Adrenal gland (tissue), 12 donors: ENCODE measurements around the gene TBL1XR1. TPM values are rescaled to one million over a fixed set of nuclear protein-coding genes. Genes with fewer than 3 reads are reported as not detected.
"Not testable (repeated sequence)": the region's sequence is repeated elsewhere in the genome, so short reads cannot be mapped to it uniquely, and the experiment has no call there.

ENCODE experiments used
- DNase-seq, 7 donors: peaks; one replicate each; pipeline ENCODE4 v3.0.0-alpha.2; 2019 to 2020
- H3K27ac ChIP-seq, 5 donors: fragments of 200-600 bp; sonication (generic) in 4 of 5; 1 replicate in 3 of 5; 2 replicates in 2 of 5; pipeline versions ENCODE4 v1.5.1 to v1.8.0; 2016 to 2020; ENCODE audit warnings: mild to moderate bottlenecking in 1 of 5
- H3K27me3 ChIP-seq: fragments of 200-600 bp; 2 replicates; pipeline ENCODE4 v1.8.0; 2021
- H3K36me3 ChIP-seq, 2 donors: fragments of 200-600 bp; replicated peaks in 1 of 2; 1 replicate in 1 of 2; 2 replicates in 1 of 2; pipeline versions ENCODE4 v1.5.1 to v1.8.0; 2018 to 2022
- H3K4me1 ChIP-seq, 2 donors: fragments of 200-600 bp; replicated peaks in 1 of 2; 1 replicate in 1 of 2; 2 replicates in 1 of 2; pipeline versions ENCODE4 v1.5.1 to v1.8.0; 2018 to 2021
- H3K4me3 ChIP-seq, 4 donors: fragments of 200-600 bp; sonication (generic) in 3 of 4; one replicate each; pipeline ENCODE4 v1.5.1; 2016 to 2018
- H3K9me3 ChIP-seq, 3 donors: fragments of 200-600 bp; sonication (generic) in 1 of 3; replicated peaks in 1 of 3; 1 replicate in 2 of 3; 2 replicates in 1 of 3; pipeline versions ENCODE4 v1.5.1 to v1.8.0; 2016 to 2021
- CTCF ChIP-seq, 6 experiments: fragments of 450-650 bp in 4 of 6; fragments of 200-600 bp in 2 of 6; sonication (generic) in 1 of 6; IDR thresholded peaks; 1 replicate in 5 of 6; 2 replicates in 1 of 6; pipeline versions ENCODE4 v1.5.1 to v1.8.0; 2016 to 2021; ENCODE audit warnings: antibody characterized with exemption in 6 of 6, mild to moderate bottlenecking in 2 of 6, moderate library complexity in 1 of 6
- POLR2A ChIP-seq, 2 donors: fragments of 450-650 bp; IDR thresholded peaks; one replicate each; pipeline ENCODE4 v1.6.1; 2017; ENCODE audit warnings: antibody characterized with exemption in 2 of 2, mild to moderate bottlenecking in 2 of 2, moderate library complexity in 1 of 2
- whole genome bisulfite sequencing, 4 donors: extraction: QIAGEN DNeasy Blood & Tissue Kit in 2 of 4; methylation state at CpG; one replicate each; pipeline versions ENCODE4 v1.1.5 to v1.1.7; 2013 to 2017; 5-methylcytosine and 5-hydroxymethylcytosine counted together
- intact Hi-C, 2 donors: fragments of 100-400 bp; cut with DNase I; formaldehyde crosslinking; loops; one replicate each; pipeline versions ENCODE4 v1.14.1 to v1.15.0; 2022 to 2023
- polyA plus RNA-seq, 3 donors: library from polyadenylated mRNA; stranded (reverse); fragments of 200-250 nt in 2 of 3; fragments of 350-450 nt in 1 of 3; fragmentation: Illumina TruSeq in 1 of 3; extraction: RNeasy Lipid Tissue Mini Kit (QIAGEN cat#74804) in 1 of 3; gene quantifications; one replicate each; pipeline ENCODE4 v1.2.3, GENCODE V29; 2013 to 2014
- total RNA-seq, 9 donors: library from RNA; depleted of rRNA in 4 of 9; stranded (reverse); fragments of >200 nt in 4 of 9; fragments of 120-200 nt in 1 of 9; fragmentation: NEBNext Ultra II Directional in 1 of 9; extraction: Animal tissue kit (Norgen Biotek cat#: 25700) in 1 of 9; gene quantifications; one replicate each; pipeline versions ENCODE4 v1.1.0 to v1.2.4, GENCODE V29; 2013 to 2023
- donor health status: healthy with polysubstance abuse.
- donor health status: Bipolar disorder and iron deficiency.
- donor health status: DM: yes; HTN: yes; CAD: no.
- donor health status: DM: no; HTN: no; CAD: no.
- donor health status: DM: no; HTN: no; CAD: no.
- donor health status: DM: yes; HTN: yes; CAD: no.

The TBL1XR1 gene
- total and polyA plus RNA-seq, 12 donors, result 17.5 to 258 (median 93.6) TPM

- Histone ChIP-seq H3K4me3 (no peak overlapping the region), H3K9me3 (no peaks in the 10 kb centered on the region), H3K27ac (peak overlapping the region in 1 of 5 donors; percentile 56), H3K36me3 (no peaks in the 10 kb centered on the region), H3K27me3 (no peaks in the 10 kb centered on the region), H3K4me1 (peaks cover 8 to 42% of the 10 kb centered on the region in 2 donors)
- no peak for DNase-seq
- no peak for TF ChIP-seq POLR2A (IDR thresholded peaks at IDR 0.05)
- TF ChIP-seq CTCF (IDR thresholded peaks at IDR 0.05), result no peak
- 39 to 49% (median 42%) methylated on average over 5 of the region's 5 CpGs for WGBS, 4 donors
- intact Hi-C loops, result loop anchor here (10.0 kb wide), 1 partner anchor 136 kb away; no protein-coding TSS in a partner anchor
These were observed 6.3 kb downstream of the TBL1XR1 start for GRCh38 chr3:177190756-177191681.

- H3K9me3 ChIP-seq, DNase-seq, H3K27ac ChIP-seq, H3K36me3 ChIP-seq, H3K27me3 ChIP-seq, H3K4me3 ChIP-seq: not testable (repeated sequence)
- intact Hi-C loops, result loop anchor here (10.0 kb wide), 1 partner anchor 135 kb away; no protein-coding TSS in a partner anchor
- 88 to 95% (median 94%) methylated on average over 5 of the region's 5 CpGs for WGBS, 4 donors
- H3K4me1 ChIP-seq, result peaks cover 8 to 50% of the 10 kb centered on the region in 2 donors
These were observed 7.1 kb downstream of the TBL1XR1 start for GRCh38 chr3:177190184-177190583.

GRCh38 chr3:177188325-177188724 is 9.0 kb downstream of the TBL1XR1 start:
- 76 to 78% (median 77%) methylated on average over 4 of the region's 4 CpGs for WGBS, 4 donors

GRCh38 chr3:177186306-177186705 is 11.0 kb downstream of the TBL1XR1 start:
- Histone ChIP-seq H3K27me3 (no peaks in the 10 kb centered on the region), H3K9me3 (no peaks in the 10 kb centered on the region), H3K4me3 (no peak overlapping the region), H3K27ac (no peak overlapping the region), H3K36me3 (no peaks in the 10 kb centered on the region), H3K4me1 (peaks cover 9 to 48% of the 10 kb centered on the region in 2 donors)
- no peak for TF ChIP-seq POLR2A (IDR thresholded peaks at IDR 0.05)
- 64 to 72% (median 68%) methylated on average over 1 of the region's 1 CpG for WGBS, 4 donors
- intact Hi-C loops, result no loop called here
- DNase-seq, result no peak

More at GRCh38 chr3:177188325-177188724, 9.0 kb downstream of the TBL1XR1 start:
- intact Hi-C loops, H3K27ac ChIP-seq, H3K4me3 ChIP-seq, H3K9me3 ChIP-seq, H3K36me3 ChIP-seq, H3K27me3 ChIP-seq: not testable (repeated sequence)
- peak in 1 of 7 donors; percentile 10 for DNase-seq
- peaks cover 6 to 43% of the 10 kb centered on the region in 2 donors for H3K4me1 ChIP-seq

GRCh38 chr3:177185035-177185574 is 12.2 kb downstream of the TBL1XR1 start:
- no peak for DNase-seq
- Histone ChIP-seq H3K27me3 (no peaks in the 10 kb centered on the region), H3K27ac (no peak overlapping the region), H3K4me3 (no peak overlapping the region), H3K36me3 (no peaks in the 10 kb centered on the region), H3K9me3 (no peaks in the 10 kb centered on the region), H3K4me1 (peaks cover 9 to 38% of the 10 kb centered on the region in 2 donors)
- TF ChIP-seq POLR2A (IDR thresholded peaks at IDR 0.05) (no peak), CTCF (IDR thresholded peaks at IDR 0.05) (no peak)
- 70 to 82% (median 74%) methylated on average over 5 to 7 of the region's 7 CpGs for WGBS, 4 donors
- intact Hi-C loops, result no loop called here
